HepG2 (cell line): ENCODE measurements around the gene ACACB.

Source experiments
- POLR2AphosphoS5 ChIP-seq: IDR thresholded peaks from 2 replicates; pipeline ENCODE4 v1.6.1; 2012; ENCODE audit warnings: low read depth, low read length
- SP4 ChIP-seq: sonication (generic); formaldehyde crosslinking; IDR thresholded peaks from 2 replicates; pipeline ENCODE4 v1.8.1; 2023; ENCODE audit warnings: mild to moderate bottlenecking, missing genetic modification reagents
- TF ChIP-seq, protein P1 (sequence below), 2 experiments: fragments of 450-650 bp in 1 of 2; sonication (generic) in 1 of 2; formaldehyde crosslinking in 1 of 2; IDR thresholded peaks; 2 replicates each; pipeline versions ENCODE4 v1.6.1 to v1.8.0; 2016 to 2022; ENCODE audit warnings: antibody characterized with exemption in 1 of 2, mild to moderate bottlenecking in 1 of 2, missing genetic modification reagents in 1 of 2

DNA sequence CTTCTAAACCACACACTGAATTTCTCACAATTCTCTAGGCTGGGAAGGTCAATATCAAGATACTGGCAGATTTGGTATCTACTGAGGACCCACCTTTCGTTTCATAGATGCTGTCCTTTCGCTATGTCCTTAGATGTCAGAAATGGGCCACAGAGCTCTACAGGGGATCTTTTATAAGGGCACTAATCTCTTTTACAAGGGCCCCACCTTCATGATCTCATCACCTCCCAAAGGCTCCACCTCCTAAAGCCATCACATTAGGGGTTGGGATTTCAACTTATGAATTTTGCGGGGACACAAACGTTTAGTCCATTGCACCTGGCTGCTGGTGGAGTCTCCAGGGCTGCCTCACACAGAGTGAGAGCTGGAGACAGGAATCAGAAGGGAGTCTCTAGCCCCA lies 79.9 kb downstream of the ACACB start:
- TF ChIP-seq POLR2AphosphoS5, result no peak
- TF ChIP-seq, protein P1, sequence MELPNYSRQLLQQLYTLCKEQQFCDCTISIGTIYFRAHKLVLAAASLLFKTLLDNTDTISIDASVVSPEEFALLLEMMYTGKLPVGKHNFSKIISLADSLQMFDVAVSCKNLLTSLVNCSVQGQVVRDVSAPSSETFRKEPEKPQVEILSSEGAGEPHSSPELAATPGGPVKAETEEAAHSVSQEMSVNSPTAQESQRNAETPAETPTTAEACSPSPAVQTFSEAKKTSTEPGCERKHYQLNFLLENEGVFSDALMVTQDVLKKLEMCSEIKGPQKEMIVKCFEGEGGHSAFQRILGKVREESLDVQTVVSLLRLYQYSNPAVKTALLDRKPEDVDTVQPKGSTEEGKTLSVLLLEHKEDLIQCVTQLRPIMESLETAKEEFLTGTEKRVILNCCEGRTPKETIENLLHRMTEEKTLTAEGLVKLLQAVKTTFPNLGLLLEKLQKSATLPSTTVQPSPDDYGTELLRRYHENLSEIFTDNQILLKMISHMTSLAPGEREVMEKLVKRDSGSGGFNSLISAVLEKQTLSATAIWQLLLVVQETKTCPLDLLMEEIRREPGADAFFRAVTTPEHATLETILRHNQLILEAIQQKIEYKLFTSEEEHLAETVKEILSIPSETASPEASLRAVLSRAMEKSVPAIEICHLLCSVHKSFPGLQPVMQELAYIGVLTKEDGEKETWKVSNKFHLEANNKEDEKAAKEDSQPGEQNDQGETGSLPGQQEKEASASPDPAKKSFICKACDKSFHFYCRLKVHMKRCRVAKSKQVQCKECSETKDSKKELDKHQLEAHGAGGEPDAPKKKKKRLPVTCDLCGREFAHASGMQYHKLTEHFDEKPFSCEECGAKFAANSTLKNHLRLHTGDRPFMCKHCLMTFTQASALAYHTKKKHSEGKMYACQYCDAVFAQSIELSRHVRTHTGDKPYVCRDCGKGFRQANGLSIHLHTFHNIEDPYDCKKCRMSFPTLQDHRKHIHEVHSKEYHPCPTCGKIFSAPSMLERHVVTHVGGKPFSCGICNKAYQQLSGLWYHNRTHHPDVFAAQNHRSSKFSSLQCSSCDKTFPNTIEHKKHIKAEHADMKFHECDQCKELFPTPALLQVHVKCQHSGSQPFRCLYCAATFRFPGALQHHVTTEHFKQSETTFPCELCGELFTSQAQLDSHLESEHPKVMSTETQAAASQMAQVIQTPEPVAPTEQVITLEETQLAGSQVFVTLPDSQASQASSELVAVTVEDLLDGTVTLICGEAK (IDR thresholded peaks at IDR 0.05), result no peak
- TF ChIP-seq, protein P1 (CRISPR knock-in tag; IDR thresholded peaks at IDR 0.05), result no peak
- TF ChIP-seq SP4 (CRISPR knock-in tag), result no peak
